ENCODE data around the gene KIF26B. TPM values are rescaled to one million over a fixed set of nuclear protein-coding genes. Genes with fewer than 3 reads are reported as not detected.

Gene KIF26B
- total and polyA plus RNA-seq, 2 experiments from 2014 or later, result 0.03 to 0.76 TPM

DNA sequence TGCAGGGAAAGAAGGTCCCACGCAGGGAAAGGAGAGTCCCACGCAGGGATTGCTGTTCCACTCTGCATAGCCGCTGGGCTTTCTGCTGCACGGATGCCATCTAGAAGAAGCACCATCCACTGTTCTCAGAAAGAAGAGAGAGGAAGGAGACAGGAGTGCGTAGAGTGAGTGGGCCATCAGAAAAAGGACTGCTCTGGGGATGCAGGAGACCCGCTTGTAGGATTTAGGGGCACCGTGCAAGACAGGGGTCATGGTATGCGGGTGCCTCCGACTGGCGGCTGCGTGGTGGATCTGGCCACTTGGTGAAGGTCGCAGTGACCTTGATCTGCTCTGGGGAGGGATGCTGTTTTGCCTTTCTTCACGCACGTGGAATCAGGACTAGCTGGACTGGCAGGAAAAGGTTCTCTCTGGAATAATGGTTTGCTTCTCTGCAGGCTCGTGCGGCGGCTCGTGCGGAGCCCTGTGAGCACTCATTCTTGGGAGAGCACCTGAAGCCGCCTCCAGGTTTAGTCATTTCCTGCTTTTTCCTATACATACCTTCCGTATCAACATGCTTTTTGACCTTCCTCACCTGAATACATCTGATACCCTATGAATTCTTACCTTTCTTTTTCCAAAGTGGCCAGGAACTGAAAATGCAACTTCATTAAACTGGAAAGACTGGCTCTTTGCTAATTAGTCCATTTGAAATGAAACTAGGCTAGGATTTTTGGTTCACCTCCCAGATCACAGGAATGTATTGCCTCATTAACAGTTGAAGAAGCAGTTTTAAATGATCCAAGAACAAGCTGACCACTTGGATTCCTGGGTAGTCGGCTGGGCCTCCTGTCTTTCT is 181.6 kb downstream of the KIF26B start:
- no peak for TF ChIP-seq EZH2phosphoT487 (IDR thresholded peaks at IDR 0.05; ENCODE audit: unreplicated experiment)
- no peak for TF ChIP-seq POLR2AphosphoS5 (IDR thresholded peaks at IDR 0.05; ENCODE audit: low read depth)
- TF ChIP-seq, protein P1, sequence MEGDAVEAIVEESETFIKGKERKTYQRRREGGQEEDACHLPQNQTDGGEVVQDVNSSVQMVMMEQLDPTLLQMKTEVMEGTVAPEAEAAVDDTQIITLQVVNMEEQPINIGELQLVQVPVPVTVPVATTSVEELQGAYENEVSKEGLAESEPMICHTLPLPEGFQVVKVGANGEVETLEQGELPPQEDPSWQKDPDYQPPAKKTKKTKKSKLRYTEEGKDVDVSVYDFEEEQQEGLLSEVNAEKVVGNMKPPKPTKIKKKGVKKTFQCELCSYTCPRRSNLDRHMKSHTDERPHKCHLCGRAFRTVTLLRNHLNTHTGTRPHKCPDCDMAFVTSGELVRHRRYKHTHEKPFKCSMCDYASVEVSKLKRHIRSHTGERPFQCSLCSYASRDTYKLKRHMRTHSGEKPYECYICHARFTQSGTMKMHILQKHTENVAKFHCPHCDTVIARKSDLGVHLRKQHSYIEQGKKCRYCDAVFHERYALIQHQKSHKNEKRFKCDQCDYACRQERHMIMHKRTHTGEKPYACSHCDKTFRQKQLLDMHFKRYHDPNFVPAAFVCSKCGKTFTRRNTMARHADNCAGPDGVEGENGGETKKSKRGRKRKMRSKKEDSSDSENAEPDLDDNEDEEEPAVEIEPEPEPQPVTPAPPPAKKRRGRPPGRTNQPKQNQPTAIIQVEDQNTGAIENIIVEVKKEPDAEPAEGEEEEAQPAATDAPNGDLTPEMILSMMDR (conservative IDR thresholded peaks at IDR 0.05; ENCODE audit: low read depth in 2 of 2), result no peak
- TF ChIP-seq JUNB (IDR thresholded peaks at IDR 0.05; ENCODE audit: unreplicated experiment), result no peak
- TF ChIP-seq, protein P2, sequence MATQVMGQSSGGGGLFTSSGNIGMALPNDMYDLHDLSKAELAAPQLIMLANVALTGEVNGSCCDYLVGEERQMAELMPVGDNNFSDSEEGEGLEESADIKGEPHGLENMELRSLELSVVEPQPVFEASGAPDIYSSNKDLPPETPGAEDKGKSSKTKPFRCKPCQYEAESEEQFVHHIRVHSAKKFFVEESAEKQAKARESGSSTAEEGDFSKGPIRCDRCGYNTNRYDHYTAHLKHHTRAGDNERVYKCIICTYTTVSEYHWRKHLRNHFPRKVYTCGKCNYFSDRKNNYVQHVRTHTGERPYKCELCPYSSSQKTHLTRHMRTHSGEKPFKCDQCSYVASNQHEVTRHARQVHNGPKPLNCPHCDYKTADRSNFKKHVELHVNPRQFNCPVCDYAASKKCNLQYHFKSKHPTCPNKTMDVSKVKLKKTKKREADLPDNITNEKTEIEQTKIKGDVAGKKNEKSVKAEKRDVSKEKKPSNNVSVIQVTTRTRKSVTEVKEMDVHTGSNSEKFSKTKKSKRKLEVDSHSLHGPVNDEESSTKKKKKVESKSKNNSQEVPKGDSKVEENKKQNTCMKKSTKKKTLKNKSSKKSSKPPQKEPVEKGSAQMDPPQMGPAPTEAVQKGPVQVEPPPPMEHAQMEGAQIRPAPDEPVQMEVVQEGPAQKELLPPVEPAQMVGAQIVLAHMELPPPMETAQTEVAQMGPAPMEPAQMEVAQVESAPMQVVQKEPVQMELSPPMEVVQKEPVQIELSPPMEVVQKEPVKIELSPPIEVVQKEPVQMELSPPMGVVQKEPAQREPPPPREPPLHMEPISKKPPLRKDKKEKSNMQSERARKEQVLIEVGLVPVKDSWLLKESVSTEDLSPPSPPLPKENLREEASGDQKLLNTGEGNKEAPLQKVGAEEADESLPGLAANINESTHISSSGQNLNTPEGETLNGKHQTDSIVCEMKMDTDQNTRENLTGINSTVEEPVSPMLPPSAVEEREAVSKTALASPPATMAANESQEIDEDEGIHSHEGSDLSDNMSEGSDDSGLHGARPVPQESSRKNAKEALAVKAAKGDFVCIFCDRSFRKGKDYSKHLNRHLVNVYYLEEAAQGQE (IDR thresholded peaks at IDR 0.05; ENCODE audit: unreplicated experiment), result no peak
- TF ChIP-seq, protein P3, sequence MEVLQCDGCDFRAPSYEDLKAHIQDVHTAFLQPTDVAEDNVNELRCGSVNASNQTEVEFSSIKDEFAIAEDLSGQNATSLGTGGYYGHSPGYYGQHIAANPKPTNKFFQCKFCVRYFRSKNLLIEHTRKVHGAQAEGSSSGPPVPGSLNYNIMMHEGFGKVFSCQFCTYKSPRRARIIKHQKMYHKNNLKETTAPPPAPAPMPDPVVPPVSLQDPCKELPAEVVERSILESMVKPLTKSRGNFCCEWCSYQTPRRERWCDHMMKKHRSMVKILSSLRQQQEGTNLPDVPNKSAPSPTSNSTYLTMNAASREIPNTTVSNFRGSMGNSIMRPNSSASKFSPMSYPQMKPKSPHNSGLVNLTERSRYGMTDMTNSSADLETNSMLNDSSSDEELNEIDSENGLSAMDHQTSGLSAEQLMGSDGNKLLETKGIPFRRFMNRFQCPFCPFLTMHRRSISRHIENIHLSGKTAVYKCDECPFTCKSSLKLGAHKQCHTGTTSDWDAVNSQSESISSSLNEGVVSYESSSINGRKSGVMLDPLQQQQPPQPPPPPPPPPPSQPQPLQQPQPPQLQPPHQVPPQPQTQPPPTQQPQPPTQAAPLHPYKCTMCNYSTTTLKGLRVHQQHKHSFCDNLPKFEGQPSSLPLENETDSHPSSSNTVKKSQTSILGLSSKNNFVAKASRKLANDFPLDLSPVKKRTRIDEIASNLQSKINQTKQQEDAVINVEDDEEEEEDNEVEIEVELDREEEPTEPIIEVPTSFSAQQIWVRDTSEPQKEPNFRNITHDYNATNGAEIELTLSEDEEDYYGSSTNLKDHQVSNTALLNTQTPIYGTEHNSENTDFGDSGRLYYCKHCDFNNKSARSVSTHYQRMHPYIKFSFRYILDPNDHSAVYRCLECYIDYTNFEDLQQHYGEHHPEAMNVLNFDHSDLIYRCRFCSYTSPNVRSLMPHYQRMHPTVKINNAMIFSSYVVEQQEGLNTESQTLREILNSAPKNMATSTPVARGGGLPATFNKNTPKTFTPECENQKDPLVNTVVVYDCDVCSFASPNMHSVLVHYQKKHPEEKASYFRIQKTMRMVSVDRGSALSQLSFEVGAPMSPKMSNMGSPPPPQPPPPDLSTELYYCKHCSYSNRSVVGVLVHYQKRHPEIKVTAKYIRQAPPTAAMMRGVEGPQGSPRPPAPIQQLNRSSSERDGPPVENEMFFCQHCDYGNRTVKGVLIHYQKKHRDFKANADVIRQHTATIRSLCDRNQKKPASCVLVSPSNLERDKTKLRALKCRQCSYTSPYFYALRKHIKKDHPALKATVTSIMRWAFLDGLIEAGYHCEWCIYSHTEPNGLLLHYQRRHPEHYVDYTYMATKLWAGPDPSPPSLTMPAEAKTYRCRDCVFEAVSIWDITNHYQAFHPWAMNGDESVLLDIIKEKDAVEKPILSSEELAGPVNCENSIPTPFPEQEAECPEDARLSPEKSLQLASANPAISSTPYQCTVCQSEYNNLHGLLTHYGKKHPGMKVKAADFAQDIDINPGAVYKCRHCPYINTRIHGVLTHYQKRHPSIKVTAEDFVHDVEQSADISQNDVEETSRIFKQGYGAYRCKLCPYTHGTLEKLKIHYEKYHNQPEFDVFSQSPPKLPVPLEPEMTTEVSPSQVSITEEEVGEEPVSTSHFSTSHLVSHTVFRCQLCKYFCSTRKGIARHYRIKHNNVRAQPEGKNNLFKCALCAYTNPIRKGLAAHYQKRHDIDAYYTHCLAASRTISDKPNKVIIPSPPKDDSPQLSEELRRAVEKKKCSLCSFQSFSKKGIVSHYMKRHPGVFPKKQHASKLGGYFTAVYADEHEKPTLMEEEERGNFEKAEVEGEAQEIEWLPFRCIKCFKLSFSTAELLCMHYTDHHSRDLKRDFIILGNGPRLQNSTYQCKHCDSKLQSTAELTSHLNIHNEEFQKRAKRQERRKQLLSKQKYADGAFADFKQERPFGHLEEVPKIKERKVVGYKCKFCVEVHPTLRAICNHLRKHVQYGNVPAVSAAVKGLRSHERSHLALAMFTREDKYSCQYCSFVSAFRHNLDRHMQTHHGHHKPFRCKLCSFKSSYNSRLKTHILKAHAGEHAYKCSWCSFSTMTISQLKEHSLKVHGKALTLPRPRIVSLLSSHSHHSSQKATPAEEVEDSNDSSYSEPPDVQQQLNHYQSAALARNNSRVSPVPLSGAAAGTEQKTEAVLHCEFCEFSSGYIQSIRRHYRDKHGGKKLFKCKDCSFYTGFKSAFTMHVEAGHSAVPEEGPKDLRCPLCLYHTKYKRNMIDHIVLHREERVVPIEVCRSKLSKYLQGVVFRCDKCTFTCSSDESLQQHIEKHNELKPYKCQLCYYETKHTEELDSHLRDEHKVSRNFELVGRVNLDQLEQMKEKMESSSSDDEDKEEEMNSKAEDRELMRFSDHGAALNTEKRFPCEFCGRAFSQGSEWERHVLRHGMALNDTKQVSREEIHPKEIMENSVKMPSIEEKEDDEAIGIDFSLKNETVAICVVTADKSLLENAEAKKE (CRISPR knock-in tag; IDR thresholded peaks at IDR 0.05), result no peak
- no peak for TF ChIP-seq CREB1 (CRISPR knock-in tag; IDR thresholded peaks at IDR 0.05; ENCODE audit: low read depth)
- no peak for TF ChIP-seq ZNF331 (CRISPR knock-in tag; IDR thresholded peaks at IDR 0.05; ENCODE audit: low read depth)
- no peak for TF ChIP-seq NANOG (IDR thresholded peaks at IDR 0.05; ENCODE audit: borderline replicate concordance)
- TF ChIP-seq STAT1 (IDR thresholded peaks at IDR 0.05; ENCODE audit: unreplicated experiment), result no peak
- TF ChIP-seq, protein P4, sequence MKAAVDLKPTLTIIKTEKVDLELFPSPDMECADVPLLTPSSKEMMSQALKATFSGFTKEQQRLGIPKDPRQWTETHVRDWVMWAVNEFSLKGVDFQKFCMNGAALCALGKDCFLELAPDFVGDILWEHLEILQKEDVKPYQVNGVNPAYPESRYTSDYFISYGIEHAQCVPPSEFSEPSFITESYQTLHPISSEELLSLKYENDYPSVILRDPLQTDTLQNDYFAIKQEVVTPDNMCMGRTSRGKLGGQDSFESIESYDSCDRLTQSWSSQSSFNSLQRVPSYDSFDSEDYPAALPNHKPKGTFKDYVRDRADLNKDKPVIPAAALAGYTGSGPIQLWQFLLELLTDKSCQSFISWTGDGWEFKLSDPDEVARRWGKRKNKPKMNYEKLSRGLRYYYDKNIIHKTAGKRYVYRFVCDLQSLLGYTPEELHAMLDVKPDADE (IDR thresholded peaks at IDR 0.05), result no peak
- TF ChIP-seq EZH2 (IDR thresholded peaks at IDR 0.05; ENCODE audit: low read depth, unreplicated experiment), result no peak
- no peak for TF ChIP-seq ZNF114 (CRISPR knock-in tag; IDR thresholded peaks at IDR 0.05)
- Histone ChIP-seq H3K4me2 (peak overlapping the region; percentile 30), H3K79me2 (replicated peaks; ENCODE audit: insufficient read depth) (no peaks in the 10 kb centered on the region), H3K36me3 (ENCODE audit: insufficient read depth) (no peaks in the 10 kb centered on the region), H3K4me1 (ENCODE audit: insufficient read depth) (no peaks in the 10 kb centered on the region), H3K4me3 (no peak overlapping the region), H2AFZ (peak overlapping the region; percentile 25; the same call in 1 of the 2 replicates), H3K27me3 (ENCODE audit: insufficient read depth) (peaks cover 2% of the 10 kb centered on the region; the same call in 1 of the 2 replicates), H3F3A (replicated peaks; ENCODE audit: low read depth) (no peaks in the 10 kb centered on the region), H3K9me2 (ENCODE audit: insufficient read depth) (no peaks in the 10 kb centered on the region), H3K27ac (ENCODE audit: low read depth) (peak overlapping the region; percentile 42), H4K20me1 (replicated peaks; ENCODE audit: insufficient read depth) (no peaks in the 10 kb centered on the region)
- Mint-ChIP-seq H3K27me3 (ENCODE audit: insufficient read depth, low read depth, poor library complexity) (peaks cover 4% of the 10 kb centered on the region), H3K36me3 (ENCODE audit: low read depth) (no peaks in the 10 kb centered on the region), H3K27ac (peak overlapping the region; percentile 59), H3K4me3 (no peak overlapping the region), H3K9me3 (no peaks in the 10 kb centered on the region), H3K4me1 (peaks cover 13% of the 10 kb centered on the region)
- peak; percentile 71 for ATAC-seq
- DNase-seq (ENCODE audit: low spot score), result peak; percentile 32
